Loucy (cell line): Measurements from ENCODE around the gene SBF2.

Source experiments
- H2AFZ ChIP-seq: fragments of 200-600 bp; sonication (generic); 2 replicates; pipeline ENCODE4 v1.6.0; 2016; ENCODE audit warnings: antibody characterized with exemption, mild to moderate bottlenecking, low read length, moderate library complexity
- H3F3A ChIP-seq: fragments of 200-600 bp; 2 replicates; pipeline ENCODE4 v1.6.0; 2016; ENCODE audit warnings: antibody characterized with exemption, low read depth, mild to moderate bottlenecking
- H3K27me3 ChIP-seq: fragments of 200-600 bp; sonication (generic); 2 replicates; pipeline ENCODE4 v1.6.1; 2014; ENCODE audit warnings: low read length, mild to moderate bottlenecking; ENCODE audit not compliant: insufficient read depth, poor library complexity, severe bottlenecking
- H3K36me3 ChIP-seq: fragments of 200-600 bp; sonication (generic); 2 replicates; pipeline ENCODE4 v1.6.1; 2016; ENCODE audit warnings: low read length; ENCODE audit not compliant: insufficient read depth
- H3K4me1 ChIP-seq: fragments of 200-600 bp; sonication (generic); 2 replicates; pipeline ENCODE4 v1.5.1; 2014; ENCODE audit warnings: low read length, mild to moderate bottlenecking; ENCODE audit not compliant: insufficient read depth, poor library complexity, severe bottlenecking
- H3K4me2 ChIP-seq: fragments of 200-600 bp; sonication (generic); 2 replicates; pipeline ENCODE4 v1.6.0; 2014; ENCODE audit warnings: antibody characterized with exemption, low read length, low read depth, mild to moderate bottlenecking; ENCODE audit not compliant: poor library complexity, severe bottlenecking
- H3K4me3 ChIP-seq: fragments of 200-600 bp; sonication (generic); 2 replicates; pipeline ENCODE4 v1.5.1; 2014; ENCODE audit warnings: low read length, mild to moderate bottlenecking, mixed read lengths; ENCODE audit not compliant: poor library complexity, severe bottlenecking
- H3K79me2 ChIP-seq: fragments of 200-600 bp; sonication (generic); 2 replicates; pipeline ENCODE4 v1.6.1; 2014; ENCODE audit warnings: low read length; ENCODE audit not compliant: insufficient read depth
- H3K9ac ChIP-seq: fragments of 200-600 bp; sonication (generic); 2 replicates; pipeline ENCODE4 v1.6.0; 2014; ENCODE audit warnings: mild to moderate bottlenecking, low read depth, low read length, moderate library complexity; ENCODE audit not compliant: poor library complexity, severe bottlenecking
- H3K9me2 ChIP-seq: fragments of 200-600 bp; sonication (generic); replicated peaks from 2 replicates; pipeline ENCODE4 v1.6.1; 2016; ENCODE audit warnings: low read depth, low read length, mixed read lengths
- H3K9me3 ChIP-seq: fragments of 200-600 bp; sonication (generic); 2 replicates; pipeline ENCODE4 v1.6.1; 2014; ENCODE audit warnings: mild to moderate bottlenecking, antibody characterized with exemption, low read length, low read depth; ENCODE audit not compliant: insufficient read depth
- H4K20me1 ChIP-seq: fragments of 200-600 bp; sonication (generic); 2 replicates; pipeline ENCODE4 v1.6.0; 2014; ENCODE audit warnings: antibody characterized with exemption, low read length, mild to moderate bottlenecking; ENCODE audit not compliant: insufficient read depth, poor library complexity, severe bottlenecking
- CTCF ChIP-seq: fragments of 200-600 bp; sonication (generic); conservative IDR thresholded peaks from 2 replicates; pipeline ENCODE4 v1.5.1; 2014; ENCODE audit warnings: mild to moderate bottlenecking, antibody characterized with exemption, low read length
- EZH2phosphoT487 ChIP-seq: fragments of 200-600 bp; IDR thresholded peaks from 2 replicates; pipeline ENCODE4 v1.6.1; 2018; ENCODE audit warnings: antibody characterized with exemption, mild to moderate bottlenecking, moderate library complexity, borderline replicate concordance

SBF2 gene

GRCh38 chr11:10293423-10294289 lies at the start of gene SBF2:
Gene SBF2 (minus strand): TSS chr11:10294219. CDS start chr11:10294069, 150 bp downstream.
- H3K9me2 ChIP-seq = no peaks in the 10 kb centered on the region
- H2AFZ ChIP-seq = peak within 1 kb of the TSS; percentile 99
- peaks cover 36% of the 10 kb centered on the region for H3K27me3 ChIP-seq
- H3F3A ChIP-seq = 0 out of 2 replicates have a peak, but pooled peaks cover 3% of the 10 kb centered on the region
- TF ChIP-seq CTCF (no peak), EZH2phosphoT487 (no peak)
- peaks cover 10% of the 10 kb centered on the region; the same call in 1 of the 2 replicates for H3K79me2 ChIP-seq
- H3K4me3 ChIP-seq = peak within 1 kb of the TSS; percentile 84
- peak within 1 kb of the TSS; percentile 73 for H3K9ac ChIP-seq
- H3K36me3 ChIP-seq = no peaks in the 10 kb centered on the region
- H4K20me1 ChIP-seq = no peaks in the 10 kb centered on the region
- H3K4me2 ChIP-seq = peak within 1 kb of the TSS; percentile 87
- no peaks in the 10 kb centered on the region for H3K9me3 ChIP-seq
- peaks cover 39% of the 10 kb centered on the region for H3K4me1 ChIP-seq

DNA sequence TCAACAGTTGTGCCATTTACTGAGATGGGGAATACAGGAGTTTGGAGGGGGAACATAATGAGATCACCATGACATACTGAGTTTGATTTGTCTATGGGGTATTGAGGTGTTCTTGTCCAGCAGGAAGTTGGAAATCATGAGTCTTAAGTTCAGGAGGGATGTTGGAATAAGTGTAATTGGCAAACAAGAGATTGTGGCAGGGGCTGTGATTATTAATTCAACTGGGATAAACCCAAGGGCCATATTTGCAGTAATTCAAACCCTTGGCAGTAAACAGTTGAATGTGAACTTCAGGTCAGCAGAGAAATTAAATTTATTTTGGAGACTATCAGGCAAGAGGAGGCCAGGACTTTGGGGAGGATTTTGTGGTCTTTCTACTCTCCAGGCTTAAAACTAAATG lies 44.3 kb upstream of the SBF2 start:
- no peak for TF ChIP-seq CTCF
- no peak for TF ChIP-seq EZH2phosphoT487
- H3K4me3 ChIP-seq = no peak overlapping the region
- H3K9ac ChIP-seq = no peak overlapping the region
- no peak overlapping the region for H3K4me2 ChIP-seq
- H3K9me2 ChIP-seq = no peaks in the 10 kb centered on the region
- no peaks in the 10 kb centered on the region for H3K27me3 ChIP-seq
- H2AFZ ChIP-seq = no peak overlapping the region
- no peaks in the 10 kb centered on the region for H4K20me1 ChIP-seq
- H3F3A ChIP-seq = no peaks in the 10 kb centered on the region
- H3K4me1 ChIP-seq = no peaks in the 10 kb centered on the region
- no peaks in the 10 kb centered on the region for H3K36me3 ChIP-seq
- no peaks in the 10 kb centered on the region for H3K9me3 ChIP-seq
- H3K79me2 ChIP-seq = no peaks in the 10 kb centered on the region

DNA sequence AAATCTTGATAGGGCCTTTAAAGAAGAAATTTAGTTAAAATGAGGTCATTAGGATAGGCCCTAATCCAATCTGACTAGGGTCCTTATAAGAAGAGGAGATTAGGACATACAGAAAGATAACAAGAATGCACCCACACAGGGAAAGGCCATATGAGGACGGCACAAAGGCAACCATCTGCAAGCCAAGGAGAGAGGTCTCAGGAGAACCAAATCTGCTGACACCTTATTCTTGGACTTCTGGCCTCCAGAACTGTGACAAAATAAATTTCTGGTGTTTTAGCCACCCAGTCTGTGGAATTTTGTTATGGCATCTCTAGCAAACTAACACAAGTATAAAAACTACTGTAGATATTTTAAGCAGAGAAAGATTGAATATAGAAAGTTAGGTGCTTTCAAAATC lies 39.5 kb upstream of the SBF2 start:
- Histone ChIP-seq H3K36me3 (no peaks in the 10 kb centered on the region), H3F3A (no peaks in the 10 kb centered on the region), H3K27me3 (no peaks in the 10 kb centered on the region), H3K79me2 (no peaks in the 10 kb centered on the region), H3K9ac (no peak overlapping the region), H3K4me3 (no peak overlapping the region), H4K20me1 (no peaks in the 10 kb centered on the region), H2AFZ (no peak overlapping the region), H3K9me2 (no peaks in the 10 kb centered on the region), H3K4me2 (no peak overlapping the region), H3K9me3 (no peaks in the 10 kb centered on the region), H3K4me1 (peaks cover 6% of the 10 kb centered on the region)
- TF ChIP-seq CTCF (no peak), EZH2phosphoT487 (no peak)
